Vagina (tissue), 2 donors: ENCODE results near the gene SNX11.

ENCODE experiments used
- CTCF ChIP-seq, 3 experiments: fragments of 450-650 bp in 2 of 3; fragments of 200-600 bp in 1 of 3; sonication (generic) in 1 of 3; IDR thresholded peaks; one replicate each; pipeline ENCODE4 v1.5.1; 2017 to 2019; ENCODE audit warnings: antibody characterized with exemption in 3 of 3, mild to moderate bottlenecking in 2 of 3, moderate library complexity in 2 of 3
- POLR2A ChIP-seq, 2 donors: fragments of 450-650 bp; IDR thresholded peaks; one replicate each; pipeline ENCODE4 v1.6.1; 2017; ENCODE audit warnings: antibody characterized with exemption in 2 of 2, mild to moderate bottlenecking in 2 of 2, moderate library complexity in 2 of 2
- POLR2AphosphoS5 ChIP-seq, 2 donors: sonication (generic); formaldehyde crosslinking; IDR thresholded peaks; one replicate each; pipeline ENCODE4 v1.9.0; 2017; ENCODE audit warnings: antibody characterized with exemption in 2 of 2, mild to moderate bottlenecking in 2 of 2, low read depth in 1 of 2; ENCODE audit not compliant: insufficient read depth in 1 of 2

GRCh38 chr17:48071654-48072053 is 35.9 kb upstream of the SNX11 start:
- TF ChIP-seq POLR2A (IDR thresholded peaks at IDR 0.05) (no peak), CTCF (IDR thresholded peaks at IDR 0.05) (no peak), POLR2AphosphoS5 (IDR thresholded peaks at IDR 0.05; ENCODE audit: insufficient read depth in 1 of 2, low read depth in 1 of 2) (no peak)
